Raji (cell line): ENCODE results near the gene KLHL22.

Experiments used
- POLR2A ChIP-seq: IDR thresholded peaks from 2 replicates; pipeline ENCODE4 v1.6.1; 2011; ENCODE audit warnings: low read depth, low read length, control low read depth; ENCODE audit not compliant: insufficient read depth

Gene KLHL22, protein sequence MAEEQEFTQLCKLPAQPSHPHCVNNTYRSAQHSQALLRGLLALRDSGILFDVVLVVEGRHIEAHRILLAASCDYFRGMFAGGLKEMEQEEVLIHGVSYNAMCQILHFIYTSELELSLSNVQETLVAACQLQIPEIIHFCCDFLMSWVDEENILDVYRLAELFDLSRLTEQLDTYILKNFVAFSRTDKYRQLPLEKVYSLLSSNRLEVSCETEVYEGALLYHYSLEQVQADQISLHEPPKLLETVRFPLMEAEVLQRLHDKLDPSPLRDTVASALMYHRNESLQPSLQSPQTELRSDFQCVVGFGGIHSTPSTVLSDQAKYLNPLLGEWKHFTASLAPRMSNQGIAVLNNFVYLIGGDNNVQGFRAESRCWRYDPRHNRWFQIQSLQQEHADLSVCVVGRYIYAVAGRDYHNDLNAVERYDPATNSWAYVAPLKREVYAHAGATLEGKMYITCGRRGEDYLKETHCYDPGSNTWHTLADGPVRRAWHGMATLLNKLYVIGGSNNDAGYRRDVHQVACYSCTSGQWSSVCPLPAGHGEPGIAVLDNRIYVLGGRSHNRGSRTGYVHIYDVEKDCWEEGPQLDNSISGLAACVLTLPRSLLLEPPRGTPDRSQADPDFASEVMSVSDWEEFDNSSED

DNA sequence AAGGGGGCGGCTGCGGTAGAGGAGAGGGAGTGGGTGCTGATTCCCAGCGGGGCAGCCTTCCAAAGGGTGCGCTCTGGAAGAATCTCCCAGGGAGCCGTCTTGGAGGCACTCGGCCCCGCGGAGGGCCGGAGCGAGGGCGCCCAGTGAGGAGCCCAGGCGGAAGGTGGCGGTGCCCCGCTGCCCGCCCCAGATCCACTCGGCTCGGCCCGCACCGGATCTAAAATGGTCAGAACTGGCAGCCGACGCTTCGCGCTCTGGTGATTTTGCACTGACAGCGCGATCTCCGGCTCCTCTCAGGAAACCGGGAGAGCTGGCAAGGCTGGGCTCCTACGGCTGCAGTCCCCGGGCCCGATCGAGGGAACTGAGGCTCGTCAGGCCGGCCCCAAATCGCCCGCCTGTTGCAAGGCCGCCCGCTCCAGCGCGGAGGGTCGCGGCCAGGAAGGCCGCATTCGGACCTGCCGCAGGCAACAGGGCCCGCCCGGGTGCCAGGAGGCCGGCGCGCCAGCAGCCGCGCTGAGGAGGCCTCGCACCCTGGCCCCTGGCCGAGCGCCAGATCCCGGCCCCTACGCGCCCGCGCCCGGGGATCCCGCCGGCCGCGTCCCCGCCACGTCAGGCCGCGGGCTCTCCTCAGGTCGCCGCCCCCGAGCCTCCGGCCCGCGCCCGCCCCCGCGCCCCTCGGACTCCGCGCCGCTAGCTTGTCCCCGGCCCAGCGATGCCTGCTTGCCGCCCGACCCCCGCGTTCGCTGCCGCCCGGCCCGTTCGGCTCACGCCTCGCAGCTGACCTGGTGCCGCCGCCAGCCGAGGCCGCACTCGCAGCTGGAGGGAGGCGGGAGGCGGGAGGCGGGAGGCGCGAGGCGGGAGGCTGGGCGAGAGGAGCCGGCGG lies at the start of gene KLHL22:
KLHL22 (minus strand) TSS at position 818 of the 883 bp plus-strand sequence. CDS start 6,584 bp downstream, outside the sequence.
- TF ChIP-seq POLR2A: no peak

DNA sequence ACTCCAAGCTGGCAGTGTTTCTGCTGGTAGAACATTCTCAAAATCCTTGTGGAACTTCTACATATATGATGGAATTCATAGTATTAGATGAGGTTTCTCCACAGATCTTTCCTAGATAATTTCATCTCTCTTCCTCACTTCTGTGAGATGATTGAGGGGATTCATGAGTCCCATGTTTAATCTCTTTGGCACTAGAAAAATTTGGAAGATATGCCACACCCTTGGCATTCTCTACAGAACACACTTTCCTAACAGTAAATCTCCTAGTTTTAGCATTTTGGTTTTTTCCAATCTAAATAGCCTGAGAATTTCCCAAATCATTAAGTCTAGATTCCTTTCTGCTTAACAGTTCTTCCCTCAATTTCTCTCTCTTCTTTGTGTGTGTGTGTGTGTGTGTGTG lies 47.1 kb upstream of the KLHL22 start:
- TF ChIP-seq POLR2A: no peak

- TF ChIP-seq POLR2A: no peak
These were observed 46.5 kb upstream of the KLHL22 start for GRCh38 chr22:20542055-20542454.

DNA sequence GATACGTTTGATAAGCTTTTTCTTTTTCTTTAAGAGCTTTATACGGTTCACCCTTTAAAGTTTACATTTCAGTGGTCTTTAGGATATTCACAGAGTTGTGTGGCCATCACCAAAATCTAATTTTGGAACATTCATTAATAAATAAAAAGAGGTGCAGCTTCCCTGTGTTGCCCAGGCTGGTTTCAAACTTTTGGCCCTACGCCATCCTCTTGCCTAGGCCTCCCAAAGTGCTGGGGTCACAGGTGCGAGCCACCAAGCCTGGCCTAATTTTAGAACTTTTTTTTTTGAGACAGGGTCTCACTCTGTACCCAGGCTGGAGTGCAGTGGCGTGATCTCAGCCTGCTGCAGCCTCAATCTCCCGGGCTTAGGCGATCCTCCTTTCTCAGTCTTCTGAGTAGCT lies 42.4 kb upstream of the KLHL22 start:
- TF ChIP-seq POLR2A: no peak

- no peak for TF ChIP-seq POLR2A
These were observed 41.7 kb upstream of the KLHL22 start for GRCh38 chr22:20537325-20537756.

GRCh38 chr22:20536590-20537324 lies 41.2 kb upstream of the KLHL22 start:
- TF ChIP-seq POLR2A: no peak

DNA sequence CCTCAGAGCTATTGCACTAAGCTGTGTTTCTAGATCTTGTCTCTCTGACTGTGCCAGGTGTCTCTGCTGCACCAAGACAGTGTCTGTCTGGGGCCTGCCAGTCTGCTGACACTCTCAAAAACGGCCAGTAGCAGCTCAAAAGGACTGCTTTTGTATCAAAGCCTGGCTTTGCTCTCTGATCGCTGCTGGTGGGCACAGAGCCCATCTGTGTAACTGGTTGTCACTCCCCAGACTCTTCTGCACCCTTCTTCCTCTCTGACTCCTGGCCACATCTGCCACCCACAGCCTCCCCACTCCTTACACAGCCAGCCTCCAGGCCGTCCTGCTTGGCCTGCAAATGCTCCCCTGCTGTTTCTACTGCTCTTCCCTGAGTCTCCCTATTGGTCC lies 38.3 kb upstream of the KLHL22 start:
- TF ChIP-seq POLR2A: no peak

- no peak for TF ChIP-seq POLR2A
These were observed 37.7 kb upstream of the KLHL22 start for GRCh38 chr22:20533095-20533878.

DNA sequence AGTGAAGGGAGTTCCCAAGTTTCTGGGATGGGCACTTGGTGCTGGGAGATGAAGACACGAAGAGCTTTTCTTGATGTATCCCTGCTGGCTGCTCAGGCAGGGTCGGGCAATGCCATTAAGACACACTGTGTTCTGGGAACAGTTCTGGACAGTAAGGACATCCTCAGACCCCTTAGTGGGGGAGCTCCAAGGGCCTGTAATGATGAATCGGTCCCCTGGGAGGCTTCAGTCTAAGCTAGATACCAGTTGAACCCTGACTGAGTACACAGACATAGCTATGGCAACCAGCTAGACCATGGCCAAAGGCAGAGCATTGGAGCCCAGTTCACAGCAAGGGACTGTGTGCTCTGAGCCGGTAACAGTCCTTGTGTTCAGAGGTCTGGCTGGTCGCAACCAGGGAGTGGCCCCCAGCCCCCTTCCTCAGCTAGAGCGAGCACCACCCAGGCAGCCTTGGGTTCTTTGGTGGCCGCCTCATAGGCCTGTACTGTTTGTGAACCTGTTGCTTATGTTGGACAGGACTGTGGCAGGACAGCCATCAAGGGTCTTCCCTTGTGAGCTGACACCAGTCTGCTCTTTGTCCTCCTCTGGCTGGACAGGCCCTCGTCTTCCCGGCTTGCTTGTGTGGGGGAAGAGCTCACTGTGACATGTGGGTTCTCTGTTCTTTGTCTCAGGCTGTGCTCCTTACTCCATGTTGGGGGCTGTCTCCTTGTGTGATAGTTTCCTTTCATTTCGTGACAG lies 36.8 kb upstream of the KLHL22 start:
- no peak for TF ChIP-seq POLR2A

DNA sequence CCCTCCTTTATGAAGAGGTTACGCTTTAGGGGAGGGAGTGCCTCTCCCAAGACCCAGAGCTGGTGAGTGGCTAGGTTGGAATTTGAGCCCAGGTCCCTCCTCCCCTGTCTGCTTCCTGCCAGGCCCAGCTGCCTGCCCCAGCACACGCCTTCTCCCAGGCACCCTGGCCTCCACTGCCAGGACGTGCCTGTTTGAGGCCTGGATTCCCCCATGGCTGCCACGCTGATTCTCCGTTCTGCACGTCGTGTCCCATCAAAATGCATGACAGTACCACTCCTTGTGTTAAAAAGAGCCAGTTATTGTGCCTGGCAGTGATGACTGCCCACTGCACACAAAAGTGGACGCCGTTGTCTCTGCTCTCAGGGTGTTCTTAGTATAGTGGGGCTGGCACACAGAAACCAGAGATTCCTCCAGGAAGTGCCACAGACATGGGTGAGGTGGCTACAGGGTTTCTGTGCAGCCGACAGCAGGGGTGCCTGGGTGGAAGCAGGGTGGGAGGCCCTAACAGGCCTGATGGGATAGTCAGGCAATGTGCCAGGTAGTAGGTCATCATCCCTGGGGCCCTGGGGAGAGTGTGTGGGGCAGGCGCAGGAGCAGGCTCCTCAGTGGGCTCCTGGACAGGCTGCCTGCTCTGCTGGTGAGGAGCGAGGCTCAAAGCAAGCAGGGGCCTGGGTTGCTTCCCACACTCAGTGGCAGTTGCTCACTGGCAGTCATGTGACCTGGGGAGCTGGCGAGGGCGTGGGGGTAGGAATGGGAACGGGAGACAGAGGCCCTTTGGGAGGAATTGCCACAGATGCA lies 36.0 kb upstream of the KLHL22 start:
- no peak for TF ChIP-seq POLR2A

- TF ChIP-seq POLR2A: no peak
These were observed 35.5 kb upstream of the KLHL22 start for GRCh38 chr22:20531154-20531403.

DNA sequence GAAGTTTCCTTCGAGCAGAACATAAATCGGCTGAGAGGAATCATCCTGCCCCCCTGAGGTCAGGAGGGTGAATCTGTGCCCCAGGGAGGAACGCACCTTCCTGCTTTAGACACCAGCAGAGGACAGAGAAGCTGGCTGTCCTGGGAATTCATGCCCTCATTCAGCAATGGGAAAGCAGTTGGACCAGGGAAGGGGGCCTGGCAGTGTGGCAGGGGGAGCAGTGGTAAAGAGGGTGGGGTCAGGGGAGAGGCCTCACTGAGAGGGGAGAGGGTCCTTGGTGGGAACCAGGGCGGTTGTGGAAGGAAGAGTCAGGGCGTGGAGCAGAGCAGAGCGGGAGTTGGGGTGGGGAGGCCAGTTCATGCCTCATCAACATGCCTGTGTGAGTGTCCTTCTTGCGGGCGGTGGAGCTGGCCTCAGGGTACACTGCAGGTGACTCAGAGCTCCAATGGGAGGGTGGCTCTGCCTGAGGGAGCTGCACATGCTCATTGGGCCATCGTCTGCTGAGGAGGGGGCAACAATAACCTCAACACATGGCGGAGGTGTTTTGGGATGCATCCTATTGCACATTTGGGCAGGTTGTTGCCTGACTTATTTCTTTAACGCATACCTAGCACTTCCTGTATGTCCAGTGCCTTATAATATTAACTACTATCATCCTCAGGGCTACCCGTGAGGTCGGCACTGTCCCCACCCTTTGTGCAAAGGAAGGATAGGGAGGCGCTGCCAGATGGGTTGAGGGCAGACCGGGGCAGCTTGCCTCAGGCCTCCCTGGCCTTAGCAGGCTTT lies 35.0 kb upstream of the KLHL22 start:
- no peak for TF ChIP-seq POLR2A

GRCh38 chr22:20528405-20528978 lies 32.9 kb upstream of the KLHL22 start:
- TF ChIP-seq POLR2A: no peak
